HepG2 (cell line): ENCODE results near the gene CCDC201.

Experiments
- CTCF ChIP-seq: sonication (generic); formaldehyde crosslinking; IDR thresholded peaks from 2 replicates; pipeline ENCODE4 v1.5.0; 2020; ENCODE audit warnings: mild to moderate bottlenecking, missing genetic modification reagents, moderate library complexity
- FUBP1 ChIP-seq: sonication (generic); formaldehyde crosslinking; IDR thresholded peaks from 2 replicates; pipeline ENCODE4 v1.5.1; 2020; ENCODE audit warnings: missing genetic modification reagents, mild to moderate bottlenecking, borderline replicate concordance
- GTF2F1 ChIP-seq: fragments of 150-350 bp; IDR thresholded peaks from 2 replicates; pipeline ENCODE4 v1.6.1; 2014; ENCODE audit warnings: low read length
- RFX1 ChIP-seq: fragments of 450-650 bp; IDR thresholded peaks from 2 replicates; pipeline ENCODE4 v1.6.1; 2017
- SIN3A ChIP-seq: IDR thresholded peaks from 2 replicates; pipeline ENCODE4 v1.6.1; 2011; ENCODE audit warnings: low read depth, mild to moderate bottlenecking, control low read depth, low read length, borderline replicate concordance
- SP1 ChIP-seq, 2 experiments: fragments of 450-650 bp in 1 of 2; sonication (generic) in 1 of 2; formaldehyde crosslinking in 1 of 2; IDR thresholded peaks; 2 replicates each; pipeline versions ENCODE4 v1.4.0 to v1.6.1; 2016 to 2020; ENCODE audit warnings: missing genetic modification reagents in 1 of 2
- TEAD2 ChIP-seq: sonication (generic); formaldehyde crosslinking; IDR thresholded peaks from 2 replicates; pipeline ENCODE4 v1.9.0; 2021; ENCODE audit warnings: missing genetic modification reagents
- YY1 ChIP-seq: IDR thresholded peaks from 2 replicates; pipeline ENCODE4 v1.6.1; 2011; ENCODE audit warnings: low read length, low read depth, moderate library complexity, mild to moderate bottlenecking; ENCODE audit not compliant: insufficient read depth, insufficient replicate concordance
- ZNF354B ChIP-seq: sonication (generic); formaldehyde crosslinking; IDR thresholded peaks from 2 replicates; pipeline ENCODE4 v1.8.0; 2022; ENCODE audit warnings: mild to moderate bottlenecking, missing genetic modification reagents
- ZNF839 ChIP-seq: sonication (generic); formaldehyde crosslinking; IDR thresholded peaks from 2 replicates; pipeline ENCODE4 v1.4.0; 2020; ENCODE audit warnings: missing genetic modification reagents, mild to moderate bottlenecking, borderline replicate concordance
- ZSCAN25 ChIP-seq: sonication (generic); formaldehyde crosslinking; IDR thresholded peaks from 2 replicates; pipeline ENCODE4 v1.8.0; 2022; ENCODE audit warnings: mild to moderate bottlenecking, missing genetic modification reagents
- TF ChIP-seq, protein P1 (sequence below), 2 experiments: IDR thresholded peaks; 2 replicates each; pipeline ENCODE4 v1.6.1; 2011 to 2012; ENCODE audit warnings: low read length in 2 of 2, borderline replicate concordance in 1 of 2, low read depth in 1 of 2, mild to moderate bottlenecking in 1 of 2, moderate library complexity in 1 of 2

DNA sequence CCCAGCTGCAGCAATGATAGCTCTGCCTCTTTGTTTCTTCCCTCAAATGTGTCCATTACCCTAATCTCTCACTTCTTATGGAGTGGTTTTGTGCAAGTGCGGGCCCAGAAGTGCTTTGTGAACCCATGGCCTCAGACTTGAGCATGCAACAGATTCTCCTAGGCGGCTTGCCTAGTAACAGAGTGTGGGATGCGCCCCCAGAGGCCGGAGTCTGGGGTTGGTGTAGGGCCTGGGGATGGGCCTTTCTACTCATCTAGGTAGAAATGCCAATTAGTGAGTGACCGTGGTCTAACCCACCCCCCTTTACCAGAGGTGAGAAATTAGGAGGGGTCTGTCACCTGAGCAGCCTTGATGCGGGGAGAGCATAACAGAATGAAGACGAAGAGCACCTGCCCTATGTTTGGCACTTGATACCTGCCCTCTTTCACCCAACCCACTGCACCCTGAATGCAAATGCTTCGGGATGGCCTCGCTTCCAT, 8.4 kb upstream of the CCDC201 start:
- TF ChIP-seq CTCF (CRISPR knock-in tag): no peak
- TF ChIP-seq, protein P1, sequence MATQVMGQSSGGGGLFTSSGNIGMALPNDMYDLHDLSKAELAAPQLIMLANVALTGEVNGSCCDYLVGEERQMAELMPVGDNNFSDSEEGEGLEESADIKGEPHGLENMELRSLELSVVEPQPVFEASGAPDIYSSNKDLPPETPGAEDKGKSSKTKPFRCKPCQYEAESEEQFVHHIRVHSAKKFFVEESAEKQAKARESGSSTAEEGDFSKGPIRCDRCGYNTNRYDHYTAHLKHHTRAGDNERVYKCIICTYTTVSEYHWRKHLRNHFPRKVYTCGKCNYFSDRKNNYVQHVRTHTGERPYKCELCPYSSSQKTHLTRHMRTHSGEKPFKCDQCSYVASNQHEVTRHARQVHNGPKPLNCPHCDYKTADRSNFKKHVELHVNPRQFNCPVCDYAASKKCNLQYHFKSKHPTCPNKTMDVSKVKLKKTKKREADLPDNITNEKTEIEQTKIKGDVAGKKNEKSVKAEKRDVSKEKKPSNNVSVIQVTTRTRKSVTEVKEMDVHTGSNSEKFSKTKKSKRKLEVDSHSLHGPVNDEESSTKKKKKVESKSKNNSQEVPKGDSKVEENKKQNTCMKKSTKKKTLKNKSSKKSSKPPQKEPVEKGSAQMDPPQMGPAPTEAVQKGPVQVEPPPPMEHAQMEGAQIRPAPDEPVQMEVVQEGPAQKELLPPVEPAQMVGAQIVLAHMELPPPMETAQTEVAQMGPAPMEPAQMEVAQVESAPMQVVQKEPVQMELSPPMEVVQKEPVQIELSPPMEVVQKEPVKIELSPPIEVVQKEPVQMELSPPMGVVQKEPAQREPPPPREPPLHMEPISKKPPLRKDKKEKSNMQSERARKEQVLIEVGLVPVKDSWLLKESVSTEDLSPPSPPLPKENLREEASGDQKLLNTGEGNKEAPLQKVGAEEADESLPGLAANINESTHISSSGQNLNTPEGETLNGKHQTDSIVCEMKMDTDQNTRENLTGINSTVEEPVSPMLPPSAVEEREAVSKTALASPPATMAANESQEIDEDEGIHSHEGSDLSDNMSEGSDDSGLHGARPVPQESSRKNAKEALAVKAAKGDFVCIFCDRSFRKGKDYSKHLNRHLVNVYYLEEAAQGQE (IDR thresholded peaks at IDR 0.05; ENCODE audit: borderline replicate concordance in 1 of 2, low read depth in 1 of 2, low read length in 2 of 2): no peak
- no peak for TF ChIP-seq TEAD2
- no peak for TF ChIP-seq ZSCAN25 (CRISPR knock-in tag)
- no peak for TF ChIP-seq FUBP1 (CRISPR knock-in tag)
- TF ChIP-seq GTF2F1: no peak
- TF ChIP-seq ZNF839 (CRISPR knock-in tag): no peak
- no peak for TF ChIP-seq ZNF354B (CRISPR knock-in tag)
- TF ChIP-seq SP1 (IDR thresholded peaks at IDR 0.05): no peak
- no peak for TF ChIP-seq SP1 (CRISPR knock-in tag; IDR thresholded peaks at IDR 0.05)
- TF ChIP-seq RFX1: no peak
- TF ChIP-seq YY1: no peak
- TF ChIP-seq SIN3A: no peak
